CD4-positive, alpha-beta memory T cell (primary cell): ENCODE measurements around the gene ATM. TPM values are rescaled to one million over a fixed set of nuclear protein-coding genes. Genes with fewer than 3 reads are reported as not detected.
A peak's percentile ranks its signal among the peaks of the same experiment; 100 is the strongest.

ENCODE experiments used
- CTCF ChIA-PET: fragments of 350-600 bp; sonication (Branson Sonifier 250); formaldehyde crosslinking; loops from one replicate; lab custom pipeline; 2021; ENCODE audit warnings: inconsistent platforms; ENCODE audit not compliant: partially characterized antibody; lab: Charles Lee
- POLR2A ChIA-PET: fragments of 350-600 bp; sonication (Branson Sonifier 250); formaldehyde crosslinking; loops from one replicate; lab custom pipeline; 2021; ENCODE audit not compliant: partially characterized antibody; lab: Charles Lee
- DNase-seq, 5 donors: peaks; one replicate each; pipeline versions ENCODE4 v3.0.0 to v3.0.0-alpha.2; 2020 to 2022; ENCODE audit warnings: mixed read lengths in 1 of 5
- H3K27ac ChIP-seq: one replicate; pipeline ENCODE4 v1.7.0; 2013; ENCODE audit warnings: low read depth, low read length
- H3K27me3 ChIP-seq: 2 replicates; pipeline ENCODE4 v1.7.0; 2013; ENCODE audit warnings: mild to moderate bottlenecking, low read length, moderate library complexity; ENCODE audit not compliant: insufficient read depth
- H3K36me3 ChIP-seq: 2 replicates; pipeline ENCODE4 v1.7.0; 2013; ENCODE audit warnings: mild to moderate bottlenecking, low read length, moderate library complexity; ENCODE audit not compliant: insufficient read depth
- H3K4me1 ChIP-seq: 2 replicates; pipeline ENCODE4 v1.7.0; 2013; ENCODE audit warnings: mild to moderate bottlenecking, low read length, moderate library complexity; ENCODE audit not compliant: insufficient read depth
- H3K4me3 ChIP-seq, 2 donors: one replicate each; pipeline ENCODE4 v1.7.0; 2013; ENCODE audit warnings: low read length in 2 of 2, mild to moderate bottlenecking in 1 of 2
- H3K9me3 ChIP-seq, 2 donors: one replicate each; pipeline ENCODE4 v1.7.0; 2013; ENCODE audit warnings: low read length in 2 of 2, control low read depth in 1 of 2; ENCODE audit not compliant: control insufficient read depth in 1 of 2
- H3K27ac Mint-ChIP-seq, 7 donors: one replicate each; pipeline ENCODE4 v1.8.0; 2020 to 2021; ENCODE audit warnings: mixed read lengths in 7 of 7, mild to moderate bottlenecking in 6 of 7, inconsistent platforms in 3 of 7, moderate library complexity in 3 of 7
- H3K27me3 Mint-ChIP-seq, 2 donors: one replicate each; pipeline ENCODE4 v1.8.0; 2020 to 2021; ENCODE audit warnings: mixed read lengths in 2 of 2
- H3K36me3 Mint-ChIP-seq, 2 donors: one replicate each; pipeline ENCODE4 v1.8.0; 2020 to 2021; ENCODE audit warnings: mixed read lengths in 2 of 2, inconsistent platforms in 1 of 2, mild to moderate bottlenecking in 1 of 2
- H3K4me1 Mint-ChIP-seq, 4 donors: one replicate each; pipeline ENCODE4 v1.8.0; 2020 to 2021; ENCODE audit warnings: mixed read lengths in 4 of 4, mild to moderate bottlenecking in 1 of 4
- H3K4me3 Mint-ChIP-seq, 8 donors: one replicate each; pipeline ENCODE4 v1.8.0; 2020 to 2021; ENCODE audit warnings: mixed read lengths in 8 of 8, mild to moderate bottlenecking in 7 of 8, moderate library complexity in 6 of 8, inconsistent platforms in 3 of 8
- H3K9me3 Mint-ChIP-seq, 8 donors: one replicate each; pipeline ENCODE4 v1.8.0; 2020 to 2021; ENCODE audit warnings: mixed read lengths in 8 of 8, mild to moderate bottlenecking in 5 of 8, inconsistent platforms in 3 of 8, moderate library complexity in 1 of 8
- intact Hi-C: fragments of 100-400 bp; cut with micrococcal nuclease; formaldehyde crosslinking; loops from one replicate; pipeline ENCODE4 v1.15.1; 2023
- polyA plus RNA-seq, 2 donors: library from polyadenylated mRNA; unstranded; fragments of 300-500 nt; fragmentation: Illumina TruSeq; gene quantifications; one replicate each; pipeline ENCODE4 v1.2.3, GENCODE V29; 2021
- total RNA-seq, 2 experiments: library from RNA; stranded (reverse); gene quantifications; one replicate each; pipeline ENCODE4 v1.2.3, GENCODE V29; 2021

The ATM gene
- total and polyA plus RNA-seq, 4 experiments from 2014 or later, result 48.6 to 555 (median 292) TPM

GRCh38 chr11:108220721-108221336 is 2.0 kb upstream of the ATM start:
- H3K4me1 ChIP-seq, result peaks cover 59% of the 10 kb centered on the region

GRCh38 chr11:108221371-108221770 is 1.5 kb upstream of the ATM start:
- Mint-ChIP-seq H3K4me3 (no peak overlapping the region), H3K27ac (no peak overlapping the region), H3K4me1 (peaks cover 37 to 64% (median 52%) of the 10 kb centered on the region in 4 donors), H3K27me3 (no peaks in the 10 kb centered on the region), H3K9me3 (peaks cover 0 to 4% (median 0%) of the 10 kb centered on the region in 8 donors), H3K36me3 (peaks cover 3 to 28% of the 10 kb centered on the region in 2 donors)
- DNase-seq, result no peak
- intact Hi-C loops, result loop anchor here (5.0 to 10.0 kb wide), 4 partner anchors 214 to 657 kb away; partner anchors contain the start of genes ALKBH8, CUL5, DDX10 and POGLUT3
- H3K27ac ChIP-seq, result peak overlapping the region; percentile 97
- H3K4me3 ChIP-seq, result peak overlapping the region; percentile 97 to 99
- no peaks in the 10 kb centered on the region for H3K27me3 ChIP-seq
- H3K9me3 ChIP-seq, result no peaks in the 10 kb centered on the region
- CTCF ChIA-PET, result interaction anchor here (1.4 to 7.3 kb wide), 5 partner anchors 17 to 60 kb away, joined by 3 to 132 read pairs (median 5); no protein-coding TSS in a partner anchor
- POLR2A ChIA-PET, result interaction anchor here (0.6 to 9.9 kb wide), 13 partner anchors 7 to 212 kb away, joined by 3 to 666 read pairs (median 6); partner anchors contain the start of gene CUL5
- H3K4me1 ChIP-seq, result peaks cover 58% of the 10 kb centered on the region
- H3K36me3 ChIP-seq, result no peaks in the 10 kb centered on the region

More at GRCh38 chr11:108220721-108221336, 2.0 kb upstream of the ATM start:
- no peaks in the 10 kb centered on the region for H3K9me3 ChIP-seq
- Mint-ChIP-seq H3K27ac (peak overlapping the region in 1 of 7 donors; percentile 91), H3K4me1 (peaks cover 39 to 65% (median 53%) of the 10 kb centered on the region in 4 donors), H3K27me3 (no peaks in the 10 kb centered on the region), H3K36me3 (peaks cover 3 to 28% of the 10 kb centered on the region in 2 donors), H3K4me3 (no peak overlapping the region), H3K9me3 (peaks cover 0 to 4% (median 0%) of the 10 kb centered on the region in 8 donors)
- H3K27ac ChIP-seq, result peak overlapping the region; percentile 97
- DNase-seq, result no peak
- H3K4me3 ChIP-seq, result peak overlapping the region; percentile 97 to 99
- intact Hi-C loops, result loop anchor here (5.0 to 10.0 kb wide), 4 partner anchors 214 to 656 kb away; partner anchors contain the start of genes ALKBH8, CUL5, DDX10 and POGLUT3
- ChIA-PET POLR2A (interaction anchor here (0.6 to 9.9 kb wide), 9 partner anchors 16 to 246 kb away, joined by 3 to 666 read pairs (median 30); partner anchors contain the start of gene CUL5), CTCF (interaction anchor here (0.5 to 7.3 kb wide), 6 partner anchors 11 to 60 kb away, joined by 3 to 132 read pairs (median 4); no protein-coding TSS in a partner anchor)
- H3K27me3 ChIP-seq, result no peaks in the 10 kb centered on the region
- H3K36me3 ChIP-seq, result no peaks in the 10 kb centered on the region

DNA sequence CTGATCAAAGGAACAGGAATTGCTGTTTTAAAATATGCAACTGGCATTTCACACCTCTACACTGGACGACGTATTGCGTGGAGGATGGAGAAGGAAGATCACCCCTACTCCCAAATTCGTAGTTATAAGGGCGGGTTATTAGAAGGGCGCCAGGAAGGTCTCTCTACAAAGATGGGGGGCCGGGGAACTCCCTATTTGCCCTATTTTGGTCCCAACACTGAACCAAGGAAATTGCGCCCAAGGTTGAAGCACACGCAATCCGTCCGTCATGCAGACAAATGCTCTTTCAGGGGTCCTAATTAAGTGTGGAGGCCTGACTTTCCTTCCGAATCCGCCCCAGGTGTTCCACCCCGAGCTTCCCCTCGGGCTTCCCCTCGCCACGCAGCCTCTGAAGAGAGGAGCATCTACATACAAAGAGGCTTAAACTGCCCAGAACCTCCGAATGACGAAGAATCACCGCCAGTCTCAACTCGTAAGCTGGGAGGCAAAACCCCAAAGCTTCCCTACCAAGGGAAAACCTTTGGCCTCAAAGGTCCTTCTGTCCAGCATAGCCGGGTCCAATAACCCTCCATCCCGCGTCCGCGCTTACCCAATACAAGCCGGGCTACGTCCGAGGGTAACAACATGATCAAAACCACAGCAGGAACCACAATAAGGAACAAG is 825 bp upstream of the ATM start:
- no peaks in the 10 kb centered on the region for H3K27me3 ChIP-seq
- no peaks in the 10 kb centered on the region for H3K9me3 ChIP-seq
- H3K27ac ChIP-seq, result peak overlapping the region; percentile 97
- POLR2A ChIA-PET, result interaction anchor here (0.6 to 9.9 kb wide), 25 partner anchors 8 to 246 kb away, joined by 3 to 666 read pairs (median 6); partner anchors contain the start of genes C11orf65 and CUL5
- Mint-ChIP-seq H3K36me3 (peaks cover 9 to 32% of the 10 kb centered on the region in 2 donors), H3K4me1 (peaks cover 35 to 64% (median 51%) of the 10 kb centered on the region in 4 donors), H3K4me3 (no peak overlapping the region), H3K27ac (no peak overlapping the region), H3K9me3 (peaks cover 0 to 2% (median 0%) of the 10 kb centered on the region in 8 donors), H3K27me3 (no peaks in the 10 kb centered on the region)
- peaks cover 58% of the 10 kb centered on the region for H3K4me1 ChIP-seq
- intact Hi-C loops, result loop anchor here (1.0 to 10.0 kb wide), 8 partner anchors 31 to 657 kb away; partner anchors contain the start of genes ACAT1, ALKBH8, C11orf65 and CUL5
- CTCF ChIA-PET, result interaction anchor here (1.0 to 7.3 kb wide), 7 partner anchors 16 to 63 kb away, joined by 3 to 132 read pairs (median 4); no protein-coding TSS in a partner anchor
- peak overlapping the region; percentile 97 to 99 for H3K4me3 ChIP-seq
- DNase-seq, result peak in 1 of 5 donors; percentile 78
- H3K36me3 ChIP-seq, result no peaks in the 10 kb centered on the region

DNA sequence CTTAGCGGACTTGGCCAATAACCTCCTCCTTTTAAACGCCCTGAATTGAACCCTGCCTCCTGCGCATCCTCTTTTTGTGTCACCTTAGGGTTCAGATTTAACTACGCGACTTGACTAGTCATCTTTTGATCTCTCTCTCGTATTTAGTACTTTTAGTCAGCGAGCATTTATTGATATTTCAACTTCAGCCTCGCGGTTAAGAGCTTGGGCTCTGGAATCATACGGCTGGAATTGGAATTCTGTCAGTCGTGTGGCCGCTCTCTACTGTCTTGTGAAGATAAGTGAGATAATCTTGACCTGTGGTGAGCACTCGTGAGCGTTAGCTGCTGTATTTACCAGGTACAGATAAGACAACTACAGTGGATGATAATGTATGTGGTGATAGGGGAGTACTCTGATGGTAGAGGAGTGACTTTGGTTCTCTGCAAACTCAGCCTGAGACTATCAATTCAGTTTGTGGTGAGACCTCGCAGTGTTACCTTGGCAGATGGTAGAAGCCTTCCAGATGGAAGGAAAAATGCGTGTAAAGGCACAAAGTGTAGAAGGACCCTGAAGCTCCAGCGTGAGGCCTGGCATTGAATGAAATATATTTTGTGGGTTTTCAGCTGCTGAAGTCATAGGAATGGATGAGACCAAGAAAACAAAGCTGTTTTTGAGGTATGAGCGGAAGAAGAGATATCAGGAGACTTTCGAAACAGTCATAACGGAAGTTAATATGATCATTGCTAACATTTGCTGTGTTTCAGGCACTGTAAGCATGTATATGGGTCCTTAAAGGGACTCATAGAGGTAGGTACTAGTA is 682 bp downstream of the ATM start:
- Mint-ChIP-seq H3K4me1 (peaks cover 29 to 54% (median 44%) of the 10 kb centered on the region in 4 donors), H3K27me3 (no peaks in the 10 kb centered on the region), H3K4me3 (no peak overlapping the region), H3K9me3 (peaks cover 0 to 2% (median 0%) of the 10 kb centered on the region in 8 donors), H3K36me3 (peaks cover 15 to 31% of the 10 kb centered on the region in 2 donors), H3K27ac (no peak overlapping the region)
- intact Hi-C loops, result loop anchor here (1.0 to 10.0 kb wide), 8 partner anchors 29 to 659 kb away; partner anchors contain the start of genes ACAT1, ALKBH8, CUL5 and DDX10
- Histone ChIP-seq H3K27ac (peak overlapping the region; percentile 97), H3K4me3 (peak overlapping the region; percentile 74 to 97), H3K4me1 (peaks cover 56% of the 10 kb centered on the region), H3K36me3 (peaks cover 5% of the 10 kb centered on the region), H3K27me3 (no peaks in the 10 kb centered on the region), H3K9me3 (no peaks in the 10 kb centered on the region)
- DNase-seq, result peak; percentile 59 to 66 (median 61)
- CTCF ChIA-PET, result interaction anchor here (0.6 to 7.3 kb wide), 11 partner anchors 8 to 62 kb away, joined by 3 to 132 read pairs (median 4); no protein-coding TSS in a partner anchor
- POLR2A ChIA-PET, result interaction anchor here (0.6 to 9.9 kb wide), 30 partner anchors 9 to 244 kb away, joined by 3 to 666 read pairs (median 4); partner anchors contain the start of genes C11orf65 and CUL5

GRCh38 chr11:108224366-108224765 is 1.5 kb downstream of the ATM start:
- H3K27ac ChIP-seq, result peak overlapping the region; percentile 97
- ChIA-PET CTCF (interaction anchor here (1.0 to 7.3 kb wide), 4 partner anchors 9 to 29 kb away, joined by 3 to 132 read pairs (median 5); no protein-coding TSS in a partner anchor), POLR2A (interaction anchor here (0.8 to 9.9 kb wide), 17 partner anchors 10 to 244 kb away, joined by 3 to 666 read pairs (median 8); partner anchors contain the start of gene C11orf65)
- no peak for DNase-seq
- Mint-ChIP-seq H3K36me3 (peaks cover 21 to 32% of the 10 kb centered on the region in 2 donors), H3K27me3 (no peaks in the 10 kb centered on the region), H3K4me1 (peaks cover 25 to 52% (median 43%) of the 10 kb centered on the region in 4 donors), H3K9me3 (peaks cover 0 to 2% (median 0%) of the 10 kb centered on the region in 8 donors), H3K4me3 (no peak overlapping the region), H3K27ac (peak overlapping the region in 1 of 7 donors; percentile 97)
- no peaks in the 10 kb centered on the region for H3K9me3 ChIP-seq
- intact Hi-C loops, result loop anchor here (5.0 to 10.0 kb wide), 4 partner anchors 217 to 660 kb away; partner anchors contain the start of genes ALKBH8, CUL5, DDX10 and POGLUT3
- H3K4me1 ChIP-seq, result peaks cover 56% of the 10 kb centered on the region
- no peaks in the 10 kb centered on the region for H3K27me3 ChIP-seq
- peak overlapping the region; percentile 74 to 97 for H3K4me3 ChIP-seq
- H3K36me3 ChIP-seq, result peaks cover 12% of the 10 kb centered on the region
